ENCODE results near the gene DISC1. TPM values are rescaled to one million over a fixed set of nuclear protein-coding genes. Genes with fewer than 3 reads are reported as not detected.
"Not testable (repeated sequence)": the region's sequence is repeated elsewhere in the genome, so short reads cannot be mapped to it uniquely, and the experiment has no call there.

Gene DISC1
- polyA plus RNA-seq, 12 donors = 5.2 to 8.5 (median 7.0) TPM; not detected in 1

- no peak for DNase-seq
These were observed 42.2 kb downstream of the DISC1 start for GRCh38 chr1:231668826-231669225.

GRCh38 chr1:231669864-231670621 lies 43.5 kb downstream of the DISC1 start:
- not testable (repeated sequence) for DNase-seq

DNA sequence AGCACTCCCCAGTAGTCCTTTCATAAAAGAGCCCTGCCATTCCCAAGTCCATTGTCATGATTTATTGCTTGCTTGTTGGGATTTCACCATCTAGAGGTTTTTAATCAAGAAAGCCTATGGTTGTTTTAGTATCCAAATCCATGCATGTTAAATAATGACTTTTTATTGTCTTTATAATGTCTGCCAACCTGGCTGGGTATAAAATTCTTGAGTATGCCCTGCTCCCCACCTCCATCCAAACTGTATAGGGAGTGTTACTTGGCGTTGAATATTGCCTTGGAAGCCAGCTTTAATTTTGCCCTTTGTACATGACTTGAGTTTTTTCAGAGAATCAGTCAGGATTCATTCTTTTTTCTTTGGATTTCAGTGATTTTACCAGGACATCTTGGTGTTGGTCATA lies 44.2 kb downstream of the DISC1 start:
- no peak for DNase-seq

DNA sequence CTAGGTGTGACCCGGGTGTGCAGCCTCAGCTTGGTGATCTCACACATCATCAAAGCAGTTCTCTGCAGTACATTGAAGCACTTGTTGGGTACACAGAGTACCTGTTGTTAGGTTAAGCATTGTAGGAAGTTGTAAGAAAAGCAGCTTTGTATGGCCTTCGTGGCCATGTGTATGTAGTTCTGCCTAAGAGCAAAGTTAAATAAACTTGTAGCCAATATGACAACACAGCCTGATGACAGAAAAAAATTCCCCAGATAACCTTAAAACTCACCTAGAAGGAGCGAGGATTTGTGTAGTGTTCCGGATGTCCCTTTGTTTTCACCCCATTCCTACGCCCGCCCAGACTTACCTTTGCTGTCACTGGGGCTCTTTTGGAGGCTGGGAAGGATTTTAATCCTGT lies 48.0 kb downstream of the DISC1 start:
- no peak for DNase-seq

DNA sequence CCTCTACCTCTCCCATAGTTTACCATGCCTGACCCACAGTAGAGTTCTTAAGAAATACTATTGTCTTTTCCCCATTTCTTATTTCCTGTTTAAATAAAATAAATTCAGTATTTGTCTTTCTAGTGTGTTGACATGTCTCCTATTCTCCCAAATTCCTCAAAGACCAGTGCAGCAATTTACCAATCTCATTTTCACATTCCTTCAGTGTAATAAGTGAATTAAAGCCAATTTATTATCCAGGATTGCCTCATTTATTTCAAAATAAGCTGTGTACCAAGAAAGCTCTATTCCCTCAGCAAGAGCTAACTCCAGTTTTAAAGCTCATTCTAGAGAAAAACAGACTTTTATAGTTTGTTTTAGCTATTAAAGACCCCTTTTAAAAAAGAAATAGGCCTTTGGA lies 49.9 kb downstream of the DISC1 start:
- no peak for DNase-seq

DNA sequence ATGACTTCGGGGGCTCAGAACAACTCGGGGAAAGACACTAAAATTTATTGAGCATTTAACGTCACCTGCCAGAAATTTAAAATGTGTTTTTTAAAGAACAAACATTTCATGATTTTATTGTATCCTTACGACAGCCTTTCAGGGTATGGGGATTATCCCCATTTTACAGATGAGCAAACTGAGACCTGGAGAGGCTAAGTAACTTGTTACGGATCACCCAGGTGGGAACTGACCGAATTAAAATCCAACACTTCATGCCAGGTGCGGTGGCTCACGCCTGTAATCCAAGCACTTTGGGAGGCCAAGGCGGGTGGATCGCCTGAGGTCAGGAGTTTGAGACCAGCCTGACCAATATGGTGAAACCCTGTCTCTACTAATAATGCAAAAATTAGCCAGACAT lies 50.9 kb downstream of the DISC1 start:
- DNase-seq = no peak

- no peak for DNase-seq
These were observed 51.4 kb downstream of the DISC1 start for GRCh38 chr1:231678011-231678432.

GRCh38 chr1:231679109-231679508 lies 52.5 kb downstream of the DISC1 start:
- DNase-seq = no peak

GRCh38 chr1:231681006-231681405 lies 54.4 kb downstream of the DISC1 start:
- no peak for DNase-seq

DNA sequence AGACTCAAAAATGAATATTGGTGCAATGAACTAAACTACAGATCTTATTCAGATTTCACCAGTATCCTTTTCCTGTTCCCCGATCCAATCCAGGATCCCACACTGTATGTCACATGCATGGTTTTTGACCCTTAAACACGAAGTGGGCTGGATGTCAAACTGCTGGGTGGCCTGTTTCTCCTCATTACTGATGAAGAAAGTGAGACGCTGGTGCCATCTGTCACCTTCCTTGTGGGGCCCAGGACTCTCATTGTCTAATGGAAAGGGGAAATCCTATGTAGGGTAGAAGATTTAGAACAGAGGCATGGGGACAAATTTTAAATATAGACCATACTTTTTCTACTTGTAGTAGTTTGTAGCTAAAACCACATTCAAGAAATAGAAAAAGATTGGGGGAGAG lies 56.2 kb downstream of the DISC1 start:
- DNase-seq = no peak

DNA sequence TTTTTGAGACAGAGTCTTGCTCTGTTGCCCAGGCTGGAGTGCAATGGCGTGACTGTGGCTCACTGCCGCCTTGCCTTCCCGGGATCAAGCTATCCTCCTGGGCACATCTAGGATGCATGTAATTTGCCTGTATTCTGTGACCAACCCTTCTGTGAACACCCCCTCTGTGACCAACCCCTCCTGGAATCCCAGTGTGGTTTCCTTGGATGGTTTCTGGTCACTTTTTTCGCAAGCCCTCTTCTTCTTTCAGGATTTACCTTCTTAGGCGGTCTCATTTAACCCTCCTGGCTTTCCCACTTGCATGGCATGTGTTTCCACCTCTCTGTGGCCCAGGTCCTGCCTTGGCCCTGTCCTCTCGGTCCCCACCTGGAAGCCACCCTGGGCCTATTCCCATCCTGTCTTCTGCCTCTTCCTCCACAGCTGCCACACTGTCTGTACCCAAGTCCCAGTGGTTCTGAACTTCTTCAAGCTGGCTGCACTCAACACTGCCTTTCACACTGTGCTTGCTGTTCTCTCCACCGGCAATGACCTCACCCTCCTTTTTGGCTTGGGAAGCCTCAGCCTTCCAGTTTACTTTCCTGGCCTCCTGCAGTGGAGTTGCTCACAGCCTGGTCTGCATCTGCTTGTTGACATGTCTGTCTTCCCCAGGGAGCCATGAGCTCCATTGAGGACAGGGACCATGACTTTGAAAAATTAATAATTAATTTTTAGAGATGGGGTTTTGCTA lies 57.0 kb downstream of the DISC1 start:
- DNase-seq = no peak

DNA sequence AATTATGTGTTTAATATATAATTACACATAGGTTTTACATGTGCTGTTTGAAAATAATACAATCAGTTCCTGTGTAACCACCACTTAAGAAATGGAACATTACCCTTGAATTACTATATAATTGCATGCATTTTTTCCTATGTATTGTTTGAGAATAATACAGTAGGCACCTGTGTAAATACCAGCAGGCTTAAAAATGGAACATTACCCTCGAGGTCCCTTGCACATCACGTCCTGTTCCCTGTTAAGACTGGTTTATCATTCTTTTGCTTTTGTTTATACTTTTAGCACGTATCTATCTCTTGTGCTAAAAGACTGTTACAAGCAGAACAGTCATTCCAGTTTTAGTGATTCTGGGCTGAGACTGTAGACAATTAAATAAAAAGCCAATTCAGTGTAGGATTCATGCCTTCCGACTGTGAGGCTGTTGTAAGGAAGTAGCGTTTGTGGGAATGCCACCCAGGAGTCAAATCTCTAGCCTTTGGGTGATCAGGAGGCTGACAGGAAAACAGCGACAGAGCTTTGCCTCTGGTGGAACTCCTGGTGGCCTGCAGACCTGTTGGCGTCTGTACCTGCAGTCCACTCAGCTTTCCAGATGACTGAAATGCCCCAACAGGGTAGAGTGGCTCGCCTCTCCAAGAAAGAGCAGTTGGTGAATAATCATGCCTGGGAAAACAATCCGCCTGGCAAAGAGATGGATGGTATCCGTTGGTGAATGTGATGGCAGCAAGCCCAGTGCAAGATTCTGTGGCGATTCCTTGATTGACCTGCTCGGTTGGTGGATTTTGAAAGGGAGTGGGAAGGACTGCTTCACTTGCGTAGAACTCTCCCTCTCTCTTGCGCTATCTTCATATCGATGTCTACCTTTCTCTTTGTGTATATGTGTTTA lies 58.0 kb downstream of the DISC1 start:
- DNase-seq = no peak

DNA sequence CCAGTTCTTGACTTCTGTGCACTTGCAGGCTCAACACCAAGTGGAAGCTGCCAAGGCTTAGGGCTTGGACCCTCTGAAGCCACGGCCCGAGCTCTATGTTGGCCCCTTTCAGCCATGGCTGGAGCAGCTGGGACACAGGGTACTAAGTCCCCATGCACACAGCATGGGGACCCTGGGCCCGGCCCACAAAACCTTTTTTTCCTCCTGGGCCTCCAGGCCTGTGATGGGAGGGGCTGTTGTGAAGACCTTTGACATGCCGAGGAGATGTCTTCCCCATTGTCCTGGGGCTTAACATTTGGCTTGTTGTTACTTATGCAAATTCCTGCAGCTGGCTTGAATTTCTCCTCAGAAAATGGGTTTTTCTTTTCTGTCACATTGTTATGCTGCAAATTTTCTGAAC lies 59.8 kb downstream of the DISC1 start:
- no peak for DNase-seq

GRCh38 chr1:231688989-231689388 lies 62.4 kb downstream of the DISC1 start:
- no peak for DNase-seq

DNA sequence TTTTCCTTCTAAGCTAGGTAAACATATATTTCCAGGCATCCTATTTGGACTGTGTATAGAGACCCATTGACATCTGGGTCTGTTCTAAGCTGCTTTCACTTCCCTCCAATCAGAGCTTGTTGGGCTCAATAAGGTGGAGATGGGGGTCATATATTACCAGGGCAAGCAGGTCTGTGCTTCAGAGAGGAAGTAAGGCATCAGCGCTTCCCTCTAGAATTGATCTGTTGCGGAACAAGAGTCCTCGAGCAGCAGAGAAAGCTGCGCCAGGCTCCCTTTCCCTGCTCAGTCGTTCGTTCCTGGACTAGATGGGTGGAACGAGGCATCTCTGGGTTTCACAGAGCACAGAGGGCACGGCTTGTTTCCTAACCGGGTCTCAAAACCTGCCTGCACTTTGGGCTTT lies 63.5 kb downstream of the DISC1 start:
- no peak for DNase-seq

- no peak for DNase-seq
These were observed 65.1 kb downstream of the DISC1 start for GRCh38 chr1:231691618-231692259.

DNA sequence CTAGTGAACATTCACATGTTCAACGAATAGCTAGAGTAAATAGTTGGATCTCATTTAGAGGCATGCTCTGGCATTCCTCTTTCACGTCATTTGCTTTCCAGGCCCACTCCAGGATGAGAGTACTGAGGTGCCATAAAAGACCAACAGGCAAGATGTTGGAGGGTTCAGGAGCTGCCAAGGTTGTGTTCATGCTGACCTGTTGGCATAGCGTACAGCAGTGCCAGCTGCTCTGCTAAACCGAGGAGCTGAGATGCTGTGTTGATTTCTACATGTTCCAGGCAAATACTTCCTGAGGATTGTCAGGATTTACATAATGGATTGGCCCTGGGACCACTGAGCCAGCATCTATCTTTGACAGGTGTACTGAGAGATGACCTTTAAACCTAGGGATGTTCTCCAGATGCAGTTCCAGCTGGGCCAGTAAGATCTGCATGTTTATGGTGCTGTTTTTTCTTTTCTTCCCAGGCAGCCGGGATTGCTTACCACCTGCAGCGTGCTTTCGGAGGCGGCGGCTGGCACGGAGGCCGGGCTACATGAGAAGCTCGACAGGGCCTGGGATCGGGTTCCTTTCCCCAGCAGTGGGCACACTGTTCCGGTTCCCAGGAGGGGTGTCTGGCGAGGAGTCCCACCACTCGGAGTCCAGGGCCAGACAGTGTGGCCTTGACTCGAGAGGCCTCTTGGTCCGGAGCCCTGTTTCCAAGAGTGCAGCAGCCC lies 66.9 kb downstream of the DISC1 start:
- DNase-seq = no peak

GRCh38 chr1:231694075-231694431 lies 67.5 kb downstream of the DISC1 start:
- DNase-seq = peak; percentile 51

DNA sequence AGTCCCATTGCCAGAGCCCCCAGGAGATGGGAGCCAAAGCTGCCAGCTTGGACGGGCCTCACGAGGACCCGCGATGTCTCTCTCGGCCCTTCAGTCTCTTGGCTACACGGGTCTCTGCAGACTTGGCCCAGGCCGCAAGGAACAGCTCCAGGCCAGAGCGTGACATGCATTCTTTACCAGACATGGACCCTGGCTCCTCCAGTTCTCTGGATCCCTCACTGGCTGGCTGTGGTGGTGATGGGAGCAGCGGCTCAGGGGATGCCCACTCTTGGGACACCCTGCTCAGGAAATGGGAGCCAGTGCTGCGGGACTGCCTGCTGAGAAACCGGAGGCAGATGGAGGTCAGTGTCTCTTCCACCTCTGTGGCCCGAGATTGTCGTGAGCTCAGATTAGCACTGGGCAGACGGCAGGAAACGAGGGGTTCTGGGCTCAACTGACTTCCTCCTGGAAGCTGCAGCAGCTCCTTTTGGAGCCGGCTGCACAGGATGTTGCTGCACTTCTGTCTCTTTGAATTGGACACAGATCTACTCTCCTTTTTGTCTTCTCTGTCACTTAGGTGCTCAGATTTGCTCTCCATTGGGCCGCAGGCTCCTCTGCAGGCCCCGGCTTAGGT lies 68.0 kb downstream of the DISC1 start:
- DNase-seq = no peak

GRCh38 chr1:231695439-231696255 lies 69.1 kb downstream of the DISC1 start:
- no peak for DNase-seq

Data from muscle of arm (tissue), 12 donors.